Measurements from ENCODE around the gene POFUT2.
"Not testable (repeated sequence)": the region's sequence is repeated elsewhere in the genome, so short reads cannot be mapped to it uniquely, and the experiment has no call there.

Gene POFUT2

DNA sequence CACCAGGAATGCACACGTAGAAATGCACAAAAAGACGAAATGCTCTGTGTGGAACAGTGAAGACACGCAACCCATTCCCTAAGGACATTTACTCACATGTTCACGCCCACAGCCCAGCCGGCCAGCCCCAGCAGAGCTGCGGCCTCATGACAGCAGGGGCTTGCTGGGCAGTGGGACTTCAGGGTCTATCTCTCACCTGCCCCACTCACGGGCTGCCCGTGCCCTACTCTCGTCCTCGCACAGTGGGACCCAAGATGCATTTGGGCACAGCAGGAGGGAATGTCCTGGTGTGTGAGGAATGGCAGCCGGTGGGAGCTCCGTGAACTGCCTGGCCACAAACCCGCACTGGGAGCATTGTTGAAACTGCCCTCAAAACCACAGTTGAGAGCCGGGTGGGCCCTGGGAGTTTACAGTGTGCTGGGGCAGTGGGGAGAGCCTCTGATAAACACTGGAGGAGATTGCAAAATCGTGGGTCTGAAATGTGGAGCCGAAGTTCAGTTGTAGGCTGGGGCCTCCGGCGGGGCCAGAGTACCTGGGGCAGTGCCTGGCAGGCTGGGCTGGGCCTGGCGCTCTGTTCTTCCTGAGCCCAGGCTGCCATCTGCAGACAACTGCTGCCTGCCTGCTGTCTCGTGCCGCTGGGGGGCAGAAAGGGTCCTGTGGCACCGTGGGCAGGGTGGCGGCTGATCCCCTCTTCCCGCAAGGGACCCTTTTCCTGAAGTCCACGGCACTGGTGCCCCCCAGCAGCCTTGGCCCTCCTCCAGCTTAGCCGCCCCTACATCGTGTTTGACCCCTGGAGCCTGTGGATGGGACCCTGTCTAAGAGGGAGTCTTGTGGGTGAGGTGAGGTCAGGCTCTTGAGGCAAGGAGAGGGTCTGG, 20.7 kb upstream of the POFUT2 start:
- Histone ChIP-seq H2AFZ (ENCODE audit: low read length) (no peak overlapping the region), H3K4me3 (ENCODE audit: low read depth, low read length, poor library complexity, severe bottlenecking) (no peak overlapping the region), H3K27ac (ENCODE audit: low read depth, low read length, poor library complexity, severe bottlenecking) (no peak overlapping the region), H3K4me1 (ENCODE audit: insufficient read depth, low read length, severe bottlenecking) (no peaks in the 10 kb centered on the region), H3K9me3 (ENCODE audit: low read length) (no peaks in the 10 kb centered on the region), H3K36me3 (ENCODE audit: insufficient read depth, low read length) (no peaks in the 10 kb centered on the region), H3K79me2 (ENCODE audit: insufficient read depth, low read length) (no peaks in the 10 kb centered on the region), H3F3A (ENCODE audit: insufficient read depth, low read length) (no peaks in the 10 kb centered on the region), H3K4me2 (ENCODE audit: low read length) (no peak overlapping the region), H3K9me2 (ENCODE audit: low read depth, low read length) (no peaks in the 10 kb centered on the region), H3K27me3 (ENCODE audit: insufficient read depth, low read length) (peaks cover 3% of the 10 kb centered on the region; the same call in 1 of the 2 replicates), H3K9ac (ENCODE audit: low read length) (no peak overlapping the region), H4K20me1 (ENCODE audit: insufficient read depth, low read length) (no peaks in the 10 kb centered on the region)
- TF ChIP-seq EZH2 (IDR thresholded peaks at IDR 0.05; ENCODE audit: borderline replicate concordance, low read length) = no peak
- TF ChIP-seq, protein P1, sequence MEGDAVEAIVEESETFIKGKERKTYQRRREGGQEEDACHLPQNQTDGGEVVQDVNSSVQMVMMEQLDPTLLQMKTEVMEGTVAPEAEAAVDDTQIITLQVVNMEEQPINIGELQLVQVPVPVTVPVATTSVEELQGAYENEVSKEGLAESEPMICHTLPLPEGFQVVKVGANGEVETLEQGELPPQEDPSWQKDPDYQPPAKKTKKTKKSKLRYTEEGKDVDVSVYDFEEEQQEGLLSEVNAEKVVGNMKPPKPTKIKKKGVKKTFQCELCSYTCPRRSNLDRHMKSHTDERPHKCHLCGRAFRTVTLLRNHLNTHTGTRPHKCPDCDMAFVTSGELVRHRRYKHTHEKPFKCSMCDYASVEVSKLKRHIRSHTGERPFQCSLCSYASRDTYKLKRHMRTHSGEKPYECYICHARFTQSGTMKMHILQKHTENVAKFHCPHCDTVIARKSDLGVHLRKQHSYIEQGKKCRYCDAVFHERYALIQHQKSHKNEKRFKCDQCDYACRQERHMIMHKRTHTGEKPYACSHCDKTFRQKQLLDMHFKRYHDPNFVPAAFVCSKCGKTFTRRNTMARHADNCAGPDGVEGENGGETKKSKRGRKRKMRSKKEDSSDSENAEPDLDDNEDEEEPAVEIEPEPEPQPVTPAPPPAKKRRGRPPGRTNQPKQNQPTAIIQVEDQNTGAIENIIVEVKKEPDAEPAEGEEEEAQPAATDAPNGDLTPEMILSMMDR (IDR thresholded peaks at IDR 0.05; ENCODE audit: low read length) = no peak

DNA sequence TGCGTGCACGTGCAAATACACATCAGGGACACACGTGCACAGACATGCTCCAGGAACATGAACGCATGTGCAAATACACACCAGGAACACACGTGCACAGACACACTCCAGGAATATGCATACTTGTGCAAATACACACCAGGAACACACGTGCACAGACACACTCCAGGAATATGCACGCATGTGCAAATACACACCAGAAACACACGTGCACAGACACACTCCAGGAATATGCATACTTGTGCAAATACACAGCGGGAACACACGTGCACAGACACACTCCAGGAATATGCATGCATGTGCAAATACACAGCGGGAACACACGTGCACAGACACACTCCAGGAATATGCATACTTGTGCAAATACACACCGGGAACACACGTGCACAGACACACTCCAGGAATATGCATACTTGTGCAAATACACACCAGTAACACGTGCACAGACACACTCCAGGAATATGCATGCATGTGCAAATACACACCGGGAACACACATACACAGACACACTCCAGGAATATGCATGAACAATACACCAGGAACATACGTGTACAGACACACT, 20.0 kb upstream of the POFUT2 start:
- not testable (repeated sequence) for H3K9me2 ChIP-seq (ENCODE audit: low read depth, low read length); H3F3A ChIP-seq (ENCODE audit: insufficient read depth, low read length); H3K4me2 ChIP-seq (ENCODE audit: low read length); H3K4me1 ChIP-seq (ENCODE audit: insufficient read depth, low read length, severe bottlenecking); H3K27me3 ChIP-seq (ENCODE audit: insufficient read depth, low read length); H3K9ac ChIP-seq (ENCODE audit: low read length); H2AFZ ChIP-seq (ENCODE audit: low read length); H3K27ac ChIP-seq (ENCODE audit: low read depth, low read length, poor library complexity, severe bottlenecking); H3K36me3 ChIP-seq (ENCODE audit: insufficient read depth, low read length); H4K20me1 ChIP-seq (ENCODE audit: insufficient read depth, low read length); H3K9me3 ChIP-seq (ENCODE audit: low read length); H3K79me2 ChIP-seq (ENCODE audit: insufficient read depth, low read length); H3K4me3 ChIP-seq (ENCODE audit: low read depth, low read length, poor library complexity, severe bottlenecking)

DNA sequence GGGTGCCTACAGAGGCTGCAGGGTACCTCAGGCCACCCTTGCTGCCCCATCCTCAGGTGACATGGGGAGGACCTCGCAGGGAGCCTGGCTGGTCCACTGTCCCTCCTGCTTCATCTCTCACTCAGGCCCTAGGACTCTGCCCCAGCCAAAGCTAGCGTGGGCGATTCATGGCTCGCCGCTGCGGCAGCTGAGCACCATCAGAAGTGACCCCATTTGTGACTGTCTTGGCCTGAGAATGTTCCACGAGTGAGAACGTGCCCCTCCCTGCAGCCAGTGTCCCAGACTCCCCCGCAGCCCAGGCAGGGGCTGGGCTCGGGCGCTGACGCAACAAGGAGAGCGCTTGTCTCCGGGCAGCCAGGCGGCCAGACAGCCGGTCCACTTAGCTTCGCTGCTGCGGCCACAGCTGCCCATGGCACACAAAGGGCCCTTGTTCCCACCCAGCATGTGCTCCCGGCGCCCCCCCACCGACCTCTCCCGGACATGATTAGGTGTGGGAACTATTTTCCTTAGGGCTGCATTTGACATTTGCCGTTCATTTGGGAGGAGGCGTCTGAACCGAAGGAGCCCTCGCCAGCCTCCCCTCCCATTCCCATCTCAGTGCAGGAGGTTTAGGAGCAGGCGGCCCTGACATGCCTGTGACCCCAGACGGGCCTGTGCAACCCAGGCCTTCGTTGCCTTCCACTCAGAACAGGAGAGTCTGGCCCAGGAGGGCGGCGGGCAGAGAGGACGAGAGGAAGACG, 19.3 kb upstream of the POFUT2 start:
- H3K4me2 ChIP-seq (ENCODE audit: low read length) = no peak overlapping the region
- no peak overlapping the region for H3K27ac ChIP-seq (ENCODE audit: low read depth, low read length, poor library complexity, severe bottlenecking)
- H4K20me1 ChIP-seq (ENCODE audit: insufficient read depth, low read length) = no peaks in the 10 kb centered on the region

More for the DNA sequence above, 19.3 kb upstream of the POFUT2 start:
- no peak overlapping the region for H2AFZ ChIP-seq (ENCODE audit: low read length)
- TF ChIP-seq, protein P1 (IDR thresholded peaks at IDR 0.05; ENCODE audit: low read length) = no peak
- no peak for TF ChIP-seq EZH2 (IDR thresholded peaks at IDR 0.05; ENCODE audit: borderline replicate concordance, low read length)
- no peak overlapping the region for H3K9ac ChIP-seq (ENCODE audit: low read length)
- H3K27me3 ChIP-seq (ENCODE audit: insufficient read depth, low read length) = peaks cover 3% of the 10 kb centered on the region; the same call in 1 of the 2 replicates
- H3K4me3 ChIP-seq (ENCODE audit: low read depth, low read length, poor library complexity, severe bottlenecking) = no peak overlapping the region
- H3K9me3 ChIP-seq (ENCODE audit: low read length) = no peaks in the 10 kb centered on the region
- H3F3A ChIP-seq (ENCODE audit: insufficient read depth, low read length) = no peaks in the 10 kb centered on the region
- no peaks in the 10 kb centered on the region for H3K79me2 ChIP-seq (ENCODE audit: insufficient read depth, low read length)
- no peaks in the 10 kb centered on the region for H3K4me1 ChIP-seq (ENCODE audit: insufficient read depth, low read length, severe bottlenecking)
- no peaks in the 10 kb centered on the region for H3K9me2 ChIP-seq (ENCODE audit: low read depth, low read length)
- no peaks in the 10 kb centered on the region for H3K36me3 ChIP-seq (ENCODE audit: insufficient read depth, low read length)

Data from OCI-LY1 (cell line).